ENCODE data around the gene SMAD5. TPM values are rescaled to one million over a fixed set of nuclear protein-coding genes. Genes with fewer than 3 reads are reported as not detected.

Gene SMAD5
- total and polyA plus RNA-seq, 7 donors = 9.2 to 49.6 (median 35.8) TPM

DNA sequence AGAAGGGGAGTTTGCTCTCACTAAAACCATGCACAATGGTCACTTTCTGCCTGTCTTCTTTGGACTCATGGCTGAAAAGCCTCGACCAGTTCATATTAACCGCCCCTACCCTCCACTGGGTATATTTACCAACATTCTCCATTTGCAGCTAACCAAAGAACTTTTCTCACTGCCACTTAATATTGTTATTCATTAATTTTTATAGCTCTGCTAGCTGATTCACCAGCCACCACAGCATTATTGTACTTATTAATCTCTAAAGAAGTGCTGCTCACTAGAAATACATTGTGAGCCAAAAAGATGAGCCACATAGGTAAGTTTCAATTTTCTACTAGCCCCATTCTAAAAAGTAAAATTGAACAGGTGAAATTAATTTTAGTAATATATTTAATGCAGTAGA is 93.8 kb downstream of the SMAD5 start:
- no peak for DNase-seq
- Histone ChIP-seq H3K36me3 (ENCODE audit: insufficient read depth in 1 of 2, low read depth in 1 of 2) (no peaks in the 10 kb centered on the region), H3K4me3 (no peak overlapping the region), H3K27me3 (ENCODE audit: insufficient read depth in 3 of 3, low read length in 2 of 3) (peaks cover 0 to 4% (median 0%) of the 10 kb centered on the region in 3 donors), H3K9me3 (no peaks in the 10 kb centered on the region), H3K27ac (no peak overlapping the region), H3K4me1 (no peaks in the 10 kb centered on the region)
- no peak for ATAC-seq
- TF ChIP-seq, protein P1, sequence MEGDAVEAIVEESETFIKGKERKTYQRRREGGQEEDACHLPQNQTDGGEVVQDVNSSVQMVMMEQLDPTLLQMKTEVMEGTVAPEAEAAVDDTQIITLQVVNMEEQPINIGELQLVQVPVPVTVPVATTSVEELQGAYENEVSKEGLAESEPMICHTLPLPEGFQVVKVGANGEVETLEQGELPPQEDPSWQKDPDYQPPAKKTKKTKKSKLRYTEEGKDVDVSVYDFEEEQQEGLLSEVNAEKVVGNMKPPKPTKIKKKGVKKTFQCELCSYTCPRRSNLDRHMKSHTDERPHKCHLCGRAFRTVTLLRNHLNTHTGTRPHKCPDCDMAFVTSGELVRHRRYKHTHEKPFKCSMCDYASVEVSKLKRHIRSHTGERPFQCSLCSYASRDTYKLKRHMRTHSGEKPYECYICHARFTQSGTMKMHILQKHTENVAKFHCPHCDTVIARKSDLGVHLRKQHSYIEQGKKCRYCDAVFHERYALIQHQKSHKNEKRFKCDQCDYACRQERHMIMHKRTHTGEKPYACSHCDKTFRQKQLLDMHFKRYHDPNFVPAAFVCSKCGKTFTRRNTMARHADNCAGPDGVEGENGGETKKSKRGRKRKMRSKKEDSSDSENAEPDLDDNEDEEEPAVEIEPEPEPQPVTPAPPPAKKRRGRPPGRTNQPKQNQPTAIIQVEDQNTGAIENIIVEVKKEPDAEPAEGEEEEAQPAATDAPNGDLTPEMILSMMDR (IDR thresholded peaks at IDR 0.05) = no peak
- 56 to 85% (median 75%) methylated on average over 2 of the region's 2 CpGs for WGBS, 3 donors
- intact Hi-C loops (cut with DNase I) = no loop called here

DNA sequence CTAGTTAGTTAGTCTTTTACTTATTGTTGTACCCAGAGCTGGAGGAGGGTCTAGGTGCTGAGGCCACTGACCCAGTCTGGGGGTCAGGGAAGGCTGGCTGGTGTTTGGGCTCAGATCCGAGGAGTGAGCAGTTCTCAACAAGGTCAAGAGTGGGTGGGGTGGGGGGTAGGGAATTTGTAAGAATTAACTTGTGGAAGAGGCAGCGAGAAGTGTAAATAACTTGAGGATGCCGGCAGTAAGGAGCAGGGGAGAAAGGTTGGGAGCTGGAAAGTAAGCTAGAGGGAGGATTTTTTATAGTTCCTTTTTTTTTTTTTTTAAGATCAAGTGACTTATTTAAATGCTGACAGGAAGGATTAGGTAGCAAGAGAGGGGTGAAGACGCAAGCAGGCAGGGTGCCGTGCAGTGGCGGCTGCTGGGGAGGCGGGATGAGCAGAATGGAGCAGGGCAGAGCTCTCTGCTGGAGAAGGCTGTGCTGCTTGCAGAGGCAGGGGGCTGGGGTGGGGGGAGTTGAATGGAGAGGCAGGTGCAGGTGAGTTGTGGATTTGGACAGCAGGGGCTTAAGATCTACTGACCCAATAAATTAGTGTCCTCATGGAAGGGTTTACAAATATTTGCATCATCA is 95.6 kb downstream of the SMAD5 start:
- Histone ChIP-seq H3K27me3 (ENCODE audit: insufficient read depth in 3 of 3, low read length in 2 of 3) (peaks cover 0 to 4% (median 0%) of the 10 kb centered on the region in 3 donors), H3K4me1 (no peaks in the 10 kb centered on the region), H3K4me3 (no peak overlapping the region), H3K36me3 (ENCODE audit: insufficient read depth in 1 of 2, low read depth in 1 of 2) (no peaks in the 10 kb centered on the region), H3K27ac (no peak overlapping the region), H3K9me3 (no peaks in the 10 kb centered on the region)
- 33 to 37% (median 35%) methylated on average over 7 of the region's 7 CpGs for WGBS, 3 donors
- intact Hi-C loops (cut with DNase I) = no loop called here
- TF ChIP-seq, protein P1 (IDR thresholded peaks at IDR 0.05) = no peak
- ATAC-seq (no peak), DNase-seq (no peak)

DNA sequence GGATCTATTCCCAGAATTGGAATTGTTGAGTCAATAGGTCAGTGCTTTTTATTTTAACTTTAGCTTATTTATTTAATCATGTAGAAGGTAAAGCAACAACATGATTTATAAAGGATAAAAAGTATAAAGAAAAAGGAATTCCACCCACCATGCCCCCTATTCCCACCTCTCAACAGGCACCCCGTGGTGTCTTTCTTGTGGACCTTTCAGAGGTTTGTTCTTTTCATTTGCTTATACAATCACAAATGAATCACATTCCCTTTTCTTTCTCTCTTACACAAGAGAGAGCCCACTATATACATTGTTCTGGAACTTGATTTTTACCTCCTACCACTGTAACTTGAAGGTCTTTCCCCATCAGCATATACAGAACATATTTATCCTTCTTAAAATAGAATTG is 97.5 kb downstream of the SMAD5 start:
- Histone ChIP-seq H3K36me3 (ENCODE audit: insufficient read depth in 1 of 2, low read depth in 1 of 2) (no peaks in the 10 kb centered on the region), H3K4me1 (no peaks in the 10 kb centered on the region), H3K27me3 (ENCODE audit: insufficient read depth in 3 of 3, low read length in 2 of 3) (peaks cover 0 to 4% (median 0%) of the 10 kb centered on the region in 3 donors), H3K27ac (no peak overlapping the region), H3K9me3 (no peaks in the 10 kb centered on the region), H3K4me3 (no peak overlapping the region)
- DNase-seq (no peak), ATAC-seq (no peak)
- WGBS, 3 donors = 15 to 29% (median 29%) methylated on average over 1 of the region's 1 CpG
- TF ChIP-seq, protein P1 (IDR thresholded peaks at IDR 0.05) = no peak
- intact Hi-C loops (cut with DNase I) = no loop called here

DNA sequence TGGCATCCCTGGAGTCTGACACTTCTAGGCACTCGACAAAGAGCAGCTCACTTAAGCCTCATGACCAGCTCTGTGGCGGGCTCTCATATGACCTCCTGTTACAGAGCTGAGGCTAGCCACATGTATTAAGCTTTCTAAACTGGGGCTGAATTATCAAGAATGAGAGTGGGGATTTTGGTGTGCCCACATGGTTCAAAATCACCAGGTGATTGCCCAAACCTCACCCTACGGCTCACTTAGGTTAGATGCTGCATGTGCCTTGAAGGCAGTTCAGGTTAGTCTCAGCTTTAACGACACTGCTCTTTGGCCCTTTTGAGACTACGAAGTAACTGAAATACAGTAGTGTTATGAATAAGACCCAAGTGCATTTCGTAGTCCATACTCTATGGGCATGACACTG is 99.7 kb downstream of the SMAD5 start:
- Histone ChIP-seq H3K36me3 (ENCODE audit: insufficient read depth in 1 of 2, low read depth in 1 of 2) (no peaks in the 10 kb centered on the region), H3K27ac (no peak overlapping the region), H3K4me3 (no peak overlapping the region), H3K27me3 (ENCODE audit: insufficient read depth in 3 of 3, low read length in 2 of 3) (no peaks in the 10 kb centered on the region), H3K9me3 (no peaks in the 10 kb centered on the region), H3K4me1 (no peaks in the 10 kb centered on the region)
- 82 to 90% (median 82%) methylated on average over 6 of the region's 6 CpGs for WGBS, 3 donors
- ATAC-seq = no peak
- no peak for DNase-seq
- TF ChIP-seq, protein P1 (IDR thresholded peaks at IDR 0.05) = no peak
- intact Hi-C loops (cut with DNase I) = no loop called here

Other genes starting within 250 kb of the SMAD5 start
- not detected for gene IL9, start 237.0 kb upstream of the SMAD5 start, total RNA-seq
- gene IL9, start 237.0 kb upstream of the SMAD5 start, polyA plus RNA-seq = not detected
- not detected for gene LECT2, start 177.9 kb upstream of the SMAD5 start, total RNA-seq
- not detected for gene LECT2, start 177.9 kb upstream of the SMAD5 start, polyA plus RNA-seq
- 10 to 100 TPM; 24.4 to 35.9 (median 30.3) TPM for gene TGFBI, start 103.9 kb upstream of the SMAD5 start, total RNA-seq
- 10 to 100 TPM; 18.8 to 28.3 (median 20.9) TPM for gene TGFBI, start 103.9 kb upstream of the SMAD5 start, polyA plus RNA-seq
- under 1 TPM in 2 of 4 donors, not detected in 2; 0.36 to 0.82 TPM for gene SMIM32, start 60.3 kb downstream of the SMAD5 start, total RNA-seq
- under 1 TPM in 2 of 3 donors, not detected in 1; 0.06 to 0.10 TPM for gene SMIM32, start 60.3 kb downstream of the SMAD5 start, polyA plus RNA-seq
- not detected for gene TRPC7, start 232.7 kb downstream of the SMAD5 start, total RNA-seq
- not detected for gene TRPC7, start 232.7 kb downstream of the SMAD5 start, polyA plus RNA-seq

All from psoas muscle (tissue), 8 donors.